K562 (cell line): ENCODE measurements around the gene ZBTB42. TPM values are rescaled to one million over a fixed set of nuclear protein-coding genes. Genes with fewer than 3 reads are reported as not detected.
A peak's percentile ranks its signal among the peaks of the same experiment; 100 is the strongest.

Source experiments
- ATAC-seq: fragments of 200-7000 bp; cut with Tn5 transposase; 3 replicates; pipeline ENCODE4 v1.9.1; 2020; ENCODE audit warnings: moderate library complexity
- BruUV-seq: library from RNA; stranded (reverse); fragments of 400-500 nt; replicated peaks from 2 replicates; lab custom pipeline; 2021; lab: Mats Ljungman, UMichigan
- CTCF ChIA-PET: fragments of 300-600 bp; formaldehyde crosslinking; extraction: SDS; loops from one replicate; lab custom pipeline; 2021; ENCODE audit warnings: low intra/inter-chr PET ratio; lab: Yijun Ruan, JAX
- POLR2A ChIA-PET: fragments of 300-600, 350-650 bp; sonication (Branson Sonifier 250); formaldehyde crosslinking; extraction: SDS; loops from one replicate; lab custom pipeline; 2021; ENCODE audit warnings: antibody characterized with exemption, inconsistent platforms; lab: Yijun Ruan, JAX
- DNase-seq, 4 experiments: peaks; one replicate each; pipeline versions ENCODE4 v3.0.0 to v3.0.0-alpha.2; 2011 to 2018; ENCODE audit warnings: low spot score in 3 of 4, mixed read lengths in 3 of 4; ENCODE audit errors: extremely low read depth in 1 of 4
- FAIRE-seq: peaks from 2 replicates; lab custom pipeline; 2011; peaks lifted over from hg19 to GRCh38; lab: Jason Lieb, UNC
- H2AFZ ChIP-seq: 2 replicates; pipeline ENCODE4 v1.6.0; 2011; ENCODE audit warnings: low read depth, low read length, control low read depth, inconsistent platforms
- H3K27ac ChIP-seq: fragments of 200-600 bp; 3 replicates; pipeline ENCODE4 v1.8.0; 2011; ENCODE audit warnings: low read depth, mild to moderate bottlenecking, control low read depth, inconsistent platforms, low read length, moderate library complexity, mixed read lengths; ENCODE audit errors: extremely low read depth
- H3K27me3 ChIP-seq, 2 experiments: fragments of 300-600 bp in 1 of 2; 2 replicates in 1 of 2; 3 replicates in 1 of 2; pipeline versions ENCODE4 v1.6.0 to v1.8.0; 2011; ENCODE audit warnings: inconsistent platforms in 2 of 2, low read length in 2 of 2, mild to moderate bottlenecking in 1 of 2, mixed read lengths in 1 of 2, moderate library complexity in 1 of 2; ENCODE audit not compliant: control insufficient read depth in 2 of 2, insufficient read depth in 2 of 2
- H3K36me3 ChIP-seq: fragments of 300-600 bp; 3 replicates; pipeline ENCODE4 v1.8.0; 2011; ENCODE audit warnings: mild to moderate bottlenecking, low read length, inconsistent platforms; ENCODE audit not compliant: control insufficient read depth, insufficient read depth
- H3K4me1 ChIP-seq, 2 experiments: fragments of 200-600 bp in 1 of 2; replicated peaks in 1 of 2; 2 replicates in 1 of 2; 3 replicates in 1 of 2; pipeline versions ENCODE4 v1.5.1 to v1.8.0; 2011; ENCODE audit warnings: inconsistent platforms in 2 of 2, low read length in 2 of 2, mild to moderate bottlenecking in 1 of 2, mixed read lengths in 1 of 2, moderate library complexity in 1 of 2; ENCODE audit not compliant: control insufficient read depth in 2 of 2, insufficient read depth in 2 of 2
- H3K4me2 ChIP-seq: 2 replicates; pipeline ENCODE4 v1.6.1; 2011; ENCODE audit warnings: low read length, control low read depth, inconsistent platforms, mixed read lengths; ENCODE audit not compliant: insufficient read depth
- H3K4me3 ChIP-seq: fragments of 200-600 bp; sonication (generic), shearing (Covaris generic); 2 replicates; pipeline ENCODE4 v1.5.1; 2016; ENCODE audit warnings: control low read depth, inconsistent platforms
- H3K79me2 ChIP-seq: fragments of 200-600 bp; 3 replicates; pipeline ENCODE4 v1.8.0; 2011; ENCODE audit warnings: low read length, inconsistent platforms; ENCODE audit not compliant: control insufficient read depth, insufficient read depth
- H3K9ac ChIP-seq, 2 experiments: 2 replicates each; pipeline versions ENCODE4 v1.6.0 to v1.6.1; 2011; ENCODE audit warnings: low read depth in 2 of 2, low read length in 2 of 2, control low read depth in 1 of 2, inconsistent platforms in 1 of 2, mild to moderate bottlenecking in 1 of 2, mixed read lengths in 1 of 2; ENCODE audit not compliant: insufficient read depth in 1 of 2
- H3K9me1 ChIP-seq: one replicate; pipeline ENCODE4 v1.6.0; 2011; ENCODE audit warnings: inconsistent platforms, mild to moderate bottlenecking, low read length, moderate library complexity; ENCODE audit not compliant: control insufficient read depth, insufficient read depth
- H3K9me3 ChIP-seq: replicated peaks from 2 replicates; pipeline ENCODE4 v1.5.1; 2011; ENCODE audit warnings: low read depth, low read length, inconsistent platforms; ENCODE audit not compliant: control insufficient read depth, insufficient read depth
- H4K20me1 ChIP-seq: replicated peaks from 2 replicates; pipeline ENCODE4 v1.6.1; 2011; ENCODE audit warnings: low read length, inconsistent platforms, mixed read lengths; ENCODE audit not compliant: control insufficient read depth, insufficient read depth
- HMG20B ChIP-seq: fragments of 250-450 bp; sonication (Bioruptor Pico); IDR thresholded peaks from 2 replicates; pipeline ENCODE4 v1.5.0; 2021; ENCODE audit warnings: mild to moderate bottlenecking
- IRF1 ChIP-seq: sonication (generic); formaldehyde crosslinking; IDR thresholded peaks from 2 replicates; pipeline ENCODE4 v1.8.0; 2022; ENCODE audit warnings: missing genetic modification reagents, mild to moderate bottlenecking, borderline replicate concordance
- KLF10 ChIP-seq: fragments of 250-450 bp; sonication (Bioruptor Pico); IDR thresholded peaks from 2 replicates; pipeline ENCODE4 v1.6.1; 2021; ENCODE audit warnings: matching md5 sums
- NCOA6 ChIP-seq: fragments of 450-650 bp; IDR thresholded peaks from 2 replicates; pipeline ENCODE4 v1.6.1; 2017; ENCODE audit warnings: mild to moderate bottlenecking
- NEUROD1 ChIP-seq: fragments of 150-350 bp; IDR thresholded peaks from 2 replicates; pipeline ENCODE4 v1.6.1; 2014; ENCODE audit warnings: borderline replicate concordance, low read length, low read depth; ENCODE audit not compliant: partially characterized antibody
- SIX5 ChIP-seq, 2 experiments: IDR thresholded peaks; 2 replicates each; pipeline ENCODE4 v1.6.1; 2011; ENCODE audit warnings: low read length in 2 of 2, borderline replicate concordance in 1 of 2, low read depth in 1 of 2, mild to moderate bottlenecking in 1 of 2, moderate library complexity in 1 of 2; ENCODE audit not compliant: insufficient read depth in 1 of 2
- SMARCA4 ChIP-seq: fragments of 450-650 bp; IDR thresholded peaks from 2 replicates; pipeline ENCODE4 v1.6.1; 2016
- SNIP1 ChIP-seq: fragments of 450-650 bp; IDR thresholded peaks from 2 replicates; pipeline ENCODE4 v1.7.1; 2017; ENCODE audit warnings: low read depth, mild to moderate bottlenecking
- SP2 ChIP-seq: IDR thresholded peaks from 2 replicates; pipeline ENCODE4 v1.6.1; 2011; ENCODE audit warnings: mild to moderate bottlenecking, low read depth, low read length, moderate library complexity; ENCODE audit not compliant: poor library complexity, severe bottlenecking; ENCODE audit errors: extremely low read depth
- SREBF1 ChIP-seq: fragments of 150-350 bp; IDR thresholded peaks from 2 replicates; pipeline ENCODE4 v1.6.1; 2014; ENCODE audit warnings: antibody characterized with exemption, low read depth, low read length, borderline replicate concordance
- STAG1 ChIP-seq: sonication (generic); formaldehyde crosslinking; IDR thresholded peaks from 2 replicates; pipeline ENCODE4 v1.5.0; 2020; ENCODE audit warnings: missing genetic modification reagents, borderline replicate concordance
- TSHZ1 ChIP-seq: fragments of 250-450 bp; sonication (Bioruptor Pico); IDR thresholded peaks from 2 replicates; pipeline ENCODE4 v1.4.0; 2020; ENCODE audit warnings: mild to moderate bottlenecking, moderate library complexity
- XRCC5 ChIP-seq: fragments of 200-400 bp; formaldehyde crosslinking; IDR thresholded peaks from 2 replicates; pipeline ENCODE4 v1.6.1; 2017; ENCODE audit warnings: low read depth, mild to moderate bottlenecking, low read length
- ZNF583 ChIP-seq: fragments of 250-450 bp; sonication (Bioruptor Pico); IDR thresholded peaks from 2 replicates; pipeline ENCODE4 v1.4.0; 2020
- ZNF717 ChIP-seq: fragments of 250-450 bp; sonication (Bioruptor Pico); IDR thresholded peaks from 2 replicates; pipeline ENCODE4 v1.5.0; 2021
- WGBS: fragments of 100-300 bp; shearing (Covaris generic); methylation state at CpG from one replicate; pipeline ENCODE4 v1.1.6; 2016; ENCODE audit warnings: low coverage, mixed read lengths; ENCODE audit not compliant: insufficient coverage; ENCODE audit errors: missing lambda C conversion rate; 5-methylcytosine and 5-hydroxymethylcytosine counted together
- in situ Hi-C: fragments of 300-500 bp; cut with MboI; formaldehyde crosslinking; loops from 4 replicates; pipeline ENCODE4 v1.15.0; 2018; ENCODE audit warnings: inconsistent platforms, mixed read lengths
- intact Hi-C: fragments of 100-400 bp; cut with micrococcal nuclease; formaldehyde crosslinking; loops from 2 replicates; pipeline ENCODE4 v1.14.2; 2022
- polyA plus RNA-seq, 8 experiments: library from polyadenylated mRNA; depleted of rRNA in 4 of 8; stranded (reverse) in 5 of 8; unstranded in 3 of 8; fragments of >200 nt; fragmentation: Nextera tagmentation in 2 of 8; fragmentation: Illumina TruSeq in 1 of 8; extraction: Ambion mirVana in 2 of 8; extraction: Trizol in 1 of 8; gene quantifications; 2 replicates each; pipeline versions ENCODE4 v1.2.1 to v1.2.3, GENCODE V29; 2011 to 2014; ENCODE audit warnings: inconsistent platforms in 1 of 8, missing spikeins in 1 of 8
- total RNA-seq, 7 experiments: library from RNA; depleted of rRNA in 6 of 7; stranded (reverse); fragments of >200 nt in 6 of 7; fragmentation: Illumina TruSeq in 2 of 7; extraction: Trizol in 2 of 7; gene quantifications; 2 replicates each; pipeline versions ENCODE4 v1.2.1 to v1.2.3, GENCODE V29; 2011 to 2021; ENCODE audit warnings: low replicate concordance in 1 of 7

ZBTB42 gene
- total and polyA plus RNA-seq, 9 of the 15 experiments (the other 6 are each of a cell fraction or from before 2014, with no cell fraction given) = 0.03 to 8.5 (median 2.4) TPM

DNA sequence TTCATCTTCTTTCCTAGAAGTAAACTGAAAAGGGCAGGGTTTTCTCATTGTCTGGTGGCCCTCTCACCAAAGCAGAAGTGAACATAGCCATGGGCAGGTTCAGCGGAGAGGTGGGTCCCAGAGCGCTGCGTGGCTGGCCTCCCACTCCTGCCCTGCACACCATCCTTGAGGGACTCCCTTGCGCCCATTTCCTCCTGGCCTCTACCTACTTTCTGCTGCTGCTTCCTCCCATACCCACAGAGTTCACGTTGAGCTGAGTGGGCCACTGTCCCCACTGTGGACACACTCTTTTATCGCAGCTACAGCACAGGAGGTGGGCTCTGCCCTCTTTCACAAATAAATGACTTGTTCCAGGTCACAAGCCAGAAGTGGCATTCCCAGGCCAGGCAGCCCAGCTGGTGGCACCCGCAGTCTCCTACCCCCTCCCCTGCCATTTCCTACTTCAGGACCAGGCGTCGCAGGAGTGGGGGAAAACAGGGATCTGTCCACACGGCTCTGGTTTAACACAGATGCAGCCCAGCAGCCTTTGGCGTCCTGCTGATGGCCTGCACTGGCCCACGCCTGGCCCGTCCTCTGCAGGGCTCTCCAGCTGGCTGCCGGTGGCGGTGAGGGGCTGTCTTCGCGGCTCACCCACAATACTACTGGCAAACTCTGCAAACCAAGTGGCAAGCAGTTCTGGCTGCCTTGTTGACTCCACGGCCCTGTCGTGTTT is 43.1 kb upstream of the ZBTB42 start:
- no peak for DNase-seq

More for the DNA sequence above, 43.1 kb upstream of the ZBTB42 start:
- Histone ChIP-seq H3K9me1 (no peaks in the 10 kb centered on the region), H3K9me3 (no peaks in the 10 kb centered on the region), H3K36me3 (peaks cover 56% of the 10 kb centered on the region; the same call in 2 of the 3 replicates), H3K79me2 (peaks cover 26% of the 10 kb centered on the region), H3K4me3 (no peak overlapping the region), H3K27ac (no peak overlapping the region), H3K27me3 (no peaks in the 10 kb centered on the region), H3K4me2 (no peak overlapping the region), H4K20me1 (0 out of 2 replicates have a peak, but pooled peaks cover 8% of the 10 kb centered on the region), H2AFZ (no peak overlapping the region), H3K4me1 (peaks cover 9 to 28% of the 10 kb centered on the region in 2 experiments; a peak in 3 of 5 replicates), H3K9ac (peak overlapping the region in 1 of 2 experiments; percentile 9; a peak in 1 of 4 replicates)
- ChIA-PET CTCF (no interaction called here), POLR2A (interaction anchor here (0.6 to 1.1 kb wide), 2 partner anchors 11 to 13 kb away, joined by 3 to 4 read pairs; no protein-coding TSS in a partner anchor)
- TF ChIP-seq TSHZ1 (CRISPR knock-in tag) = no peak
- no peak for TF ChIP-seq NCOA6
- TF ChIP-seq SP2 = no peak
- no peak for TF ChIP-seq SREBF1
- no peak for TF ChIP-seq NEUROD1
- no peak for TF ChIP-seq HMG20B (CRISPR knock-in tag)
- TF ChIP-seq ZNF717 (CRISPR knock-in tag) = no peak
- no peak for TF ChIP-seq KLF10 (CRISPR knock-in tag)
- TF ChIP-seq XRCC5 = no peak
- no peak for TF ChIP-seq SIX5 (IDR thresholded peaks at IDR 0.05; ENCODE audit: borderline replicate concordance in 1 of 2, insufficient read depth in 1 of 2, low read depth in 1 of 2, low read length in 2 of 2)
- no peak for TF ChIP-seq SMARCA4
- no peak for TF ChIP-seq ZNF583
- no peak for TF ChIP-seq SNIP1
- no peak for TF ChIP-seq STAG1 (CRISPR knock-in tag)
- no peak for TF ChIP-seq IRF1 (CRISPR knock-in tag)
- intact Hi-C loops (no loop called here), in situ Hi-C loops (no loop called here)
- ATAC-seq = no peak
- FAIRE-seq = no peak
- BruUV-seq = no TSS peak
- 94% methylated on average over 12 of the region's 19 CpGs for WGBS
